MCF 10A (cell line): ENCODE data around the gene ETNK2. TPM values are rescaled to one million over a fixed set of nuclear protein-coding genes. Genes with fewer than 3 reads are reported as not detected.

Experiments
- BruUV-seq: library from RNA; stranded (reverse); fragments of 400-500 nt; replicated peaks from 2 replicates; lab custom pipeline; 2021; lab: Mats Ljungman, UMichigan
- CTCF ChIA-PET: fragments of 300-600 bp; sonication (Branson Sonifier 250); formaldehyde crosslinking; extraction: SDS; loops from one replicate; lab custom pipeline; 2021; ENCODE audit warnings: antibody characterized with exemption, inconsistent platforms; lab: Yijun Ruan, JAX
- POLR2A ChIA-PET: fragments of 300-600, 350-650 bp; sonication (Branson Sonifier 250); formaldehyde crosslinking; extraction: SDS; loops from one replicate; lab custom pipeline; 2020; ENCODE audit warnings: antibody characterized with exemption, inconsistent platforms; lab: Yijun Ruan, JAX
- DNase-seq: peaks from one replicate; pipeline ENCODE4 v3.0.0-alpha.2; 2018; ENCODE audit not compliant: unreplicated experiment
- H3K27ac Mint-ChIP-seq: one replicate; pipeline ENCODE4 v1.8.0; 2022; ENCODE audit warnings: mild to moderate bottlenecking, low read depth, mixed read lengths; ENCODE audit not compliant: unreplicated experiment
- H3K27me3 Mint-ChIP-seq: one replicate; pipeline ENCODE4 v1.8.0; 2022; ENCODE audit warnings: mixed read lengths; ENCODE audit not compliant: insufficient read depth, unreplicated experiment
- H3K36me3 Mint-ChIP-seq: one replicate; pipeline ENCODE4 v1.8.0; 2022; ENCODE audit warnings: mild to moderate bottlenecking, moderate library complexity, mixed read lengths; ENCODE audit not compliant: insufficient read depth, unreplicated experiment
- H3K4me1 Mint-ChIP-seq: one replicate; pipeline ENCODE4 v1.8.0; 2022; ENCODE audit warnings: mixed read lengths; ENCODE audit not compliant: insufficient read depth, unreplicated experiment
- H3K4me3 Mint-ChIP-seq: one replicate; pipeline ENCODE4 v1.8.0; 2022; ENCODE audit warnings: mild to moderate bottlenecking, moderate library complexity, mixed read lengths; ENCODE audit not compliant: unreplicated experiment
- H3K9me3 Mint-ChIP-seq: one replicate; pipeline ENCODE4 v1.8.0; 2022; ENCODE audit warnings: mixed read lengths; ENCODE audit not compliant: unreplicated experiment
- intact Hi-C: fragments of 100-400 bp; cut with micrococcal nuclease; formaldehyde crosslinking; loops from 2 replicates; pipeline ENCODE4 v1.14.1; 2022
- total RNA-seq: library from RNA; stranded (reverse); gene quantifications from 2 replicates; pipeline ENCODE4 v1.2.3, GENCODE V29; 2022
- TF ChIP-seq, protein P1 (sequence below): fragments of 200-600 bp; IDR thresholded peaks from one replicate; pipeline ENCODE4 v1.8.0; 2022; ENCODE audit warnings: antibody characterized with exemption, mild to moderate bottlenecking; ENCODE audit not compliant: unreplicated experiment

ETNK2 gene
- total RNA-seq, 1 experiment from 2014 or later: 9.5 TPM

DNA sequence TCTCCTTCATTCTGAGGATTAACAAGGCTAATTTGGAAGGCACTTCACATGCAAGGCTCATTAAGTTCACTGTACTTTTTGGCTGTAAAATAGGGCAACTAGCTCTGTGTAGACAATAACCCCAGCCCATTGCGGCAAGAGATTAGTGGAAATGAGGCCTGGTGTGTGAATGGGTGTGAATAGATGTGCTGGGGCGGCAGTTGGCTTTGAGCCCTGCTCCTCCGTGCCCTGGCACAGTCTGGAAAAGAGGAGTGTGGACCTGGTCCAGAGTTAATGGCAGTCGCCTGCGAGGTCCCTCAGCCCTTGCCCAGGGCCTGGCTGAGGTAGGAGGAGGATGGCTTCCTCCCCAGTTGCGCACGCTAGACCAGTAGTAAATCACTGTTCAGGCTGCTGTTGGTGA, 39.6 kb upstream of the ETNK2 start:
- peaks cover 7% of the 10 kb centered on the region for H3K9me3 Mint-ChIP-seq
- TF ChIP-seq, protein P1, sequence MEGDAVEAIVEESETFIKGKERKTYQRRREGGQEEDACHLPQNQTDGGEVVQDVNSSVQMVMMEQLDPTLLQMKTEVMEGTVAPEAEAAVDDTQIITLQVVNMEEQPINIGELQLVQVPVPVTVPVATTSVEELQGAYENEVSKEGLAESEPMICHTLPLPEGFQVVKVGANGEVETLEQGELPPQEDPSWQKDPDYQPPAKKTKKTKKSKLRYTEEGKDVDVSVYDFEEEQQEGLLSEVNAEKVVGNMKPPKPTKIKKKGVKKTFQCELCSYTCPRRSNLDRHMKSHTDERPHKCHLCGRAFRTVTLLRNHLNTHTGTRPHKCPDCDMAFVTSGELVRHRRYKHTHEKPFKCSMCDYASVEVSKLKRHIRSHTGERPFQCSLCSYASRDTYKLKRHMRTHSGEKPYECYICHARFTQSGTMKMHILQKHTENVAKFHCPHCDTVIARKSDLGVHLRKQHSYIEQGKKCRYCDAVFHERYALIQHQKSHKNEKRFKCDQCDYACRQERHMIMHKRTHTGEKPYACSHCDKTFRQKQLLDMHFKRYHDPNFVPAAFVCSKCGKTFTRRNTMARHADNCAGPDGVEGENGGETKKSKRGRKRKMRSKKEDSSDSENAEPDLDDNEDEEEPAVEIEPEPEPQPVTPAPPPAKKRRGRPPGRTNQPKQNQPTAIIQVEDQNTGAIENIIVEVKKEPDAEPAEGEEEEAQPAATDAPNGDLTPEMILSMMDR: no peak
- no peak overlapping the region for H3K4me3 Mint-ChIP-seq
- H3K27me3 Mint-ChIP-seq: peaks cover 64% of the 10 kb centered on the region
- peaks cover 5% of the 10 kb centered on the region for H3K36me3 Mint-ChIP-seq
- DNase-seq: no peak
- H3K27ac Mint-ChIP-seq: no peak overlapping the region
- intact Hi-C loops: no loop called here
- BruUV-seq: no TSS peak
- no peaks in the 10 kb centered on the region for H3K4me1 Mint-ChIP-seq
- POLR2A ChIA-PET: interaction anchor here (0.9 to 1.5 kb wide), 5 partner anchors 16 to 117 kb away, joined by 3 to 5 read pairs (median 3); no protein-coding TSS in a partner anchor
- CTCF ChIA-PET: interaction anchor here (0.6 to 6.5 kb wide), 8 partner anchors 15 to 801 kb away, joined by 3 to 68 read pairs (median 4); no protein-coding TSS in a partner anchor

DNA sequence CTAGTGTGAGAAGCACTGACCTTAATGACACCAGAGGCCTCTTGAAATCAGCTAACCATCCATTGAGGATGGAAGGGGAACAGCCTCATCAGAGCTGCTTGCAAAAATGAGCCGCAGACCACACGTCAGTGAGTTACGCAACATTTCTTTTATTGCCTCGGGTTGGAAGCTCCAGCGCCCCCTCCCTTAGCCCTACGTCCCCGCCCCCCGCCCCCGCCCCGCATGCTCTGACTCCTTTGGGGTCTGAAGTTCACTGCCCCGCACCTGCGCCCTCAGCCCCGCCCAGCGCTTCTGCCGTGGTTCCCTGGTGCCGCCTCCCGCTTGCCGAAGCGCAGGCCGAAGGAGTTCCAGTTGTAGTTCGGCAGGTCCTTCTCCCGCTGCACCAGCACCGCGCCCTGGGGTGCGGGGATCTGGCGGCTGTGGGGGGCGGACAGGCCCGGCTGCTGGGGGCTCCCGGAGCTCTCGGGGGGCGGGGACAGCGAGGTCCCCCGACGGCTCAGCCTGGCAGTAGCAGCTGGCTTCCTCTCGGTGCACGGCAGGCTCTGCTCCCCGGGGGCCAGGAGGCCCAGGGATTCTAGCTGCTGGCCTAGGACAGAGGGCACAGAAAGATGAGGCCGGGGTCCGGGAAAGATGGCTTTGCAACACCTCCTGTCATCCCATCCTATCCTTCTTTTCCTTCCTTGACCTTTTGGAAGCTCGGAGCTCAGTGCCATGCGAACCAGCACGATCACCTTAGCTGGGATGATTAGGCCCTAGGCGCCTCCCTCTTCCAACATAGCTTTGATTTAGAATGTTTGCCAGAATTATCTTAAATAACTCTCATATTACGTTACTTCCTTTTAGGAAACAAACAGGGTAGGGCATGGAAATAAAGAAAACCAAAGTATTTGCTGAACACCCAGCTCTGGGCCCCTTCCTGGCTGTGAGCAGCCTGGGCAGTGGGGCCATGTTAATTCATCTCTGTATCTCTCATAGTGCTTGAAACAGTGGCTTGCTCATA, 38.7 kb upstream of the ETNK2 start:
- H3K4me1 Mint-ChIP-seq: no peaks in the 10 kb centered on the region
- TF ChIP-seq, protein P1: no peak
- no peak overlapping the region for H3K4me3 Mint-ChIP-seq
- no peak for DNase-seq
- peaks cover 5% of the 10 kb centered on the region for H3K36me3 Mint-ChIP-seq
- POLR2A ChIA-PET: interaction anchor here (0.9 to 1.5 kb wide), 5 partner anchors 15 to 116 kb away, joined by 3 to 5 read pairs (median 3); no protein-coding TSS in a partner anchor
- BruUV-seq: no TSS peak
- H3K9me3 Mint-ChIP-seq: peaks cover 6% of the 10 kb centered on the region
- intact Hi-C loops: no loop called here
- no peak overlapping the region for H3K27ac Mint-ChIP-seq
- peaks cover 66% of the 10 kb centered on the region for H3K27me3 Mint-ChIP-seq
- CTCF ChIA-PET: interaction anchor here (0.6 to 6.5 kb wide), 10 partner anchors 16 to 802 kb away, joined by 3 to 68 read pairs (median 4); no protein-coding TSS in a partner anchor

DNA sequence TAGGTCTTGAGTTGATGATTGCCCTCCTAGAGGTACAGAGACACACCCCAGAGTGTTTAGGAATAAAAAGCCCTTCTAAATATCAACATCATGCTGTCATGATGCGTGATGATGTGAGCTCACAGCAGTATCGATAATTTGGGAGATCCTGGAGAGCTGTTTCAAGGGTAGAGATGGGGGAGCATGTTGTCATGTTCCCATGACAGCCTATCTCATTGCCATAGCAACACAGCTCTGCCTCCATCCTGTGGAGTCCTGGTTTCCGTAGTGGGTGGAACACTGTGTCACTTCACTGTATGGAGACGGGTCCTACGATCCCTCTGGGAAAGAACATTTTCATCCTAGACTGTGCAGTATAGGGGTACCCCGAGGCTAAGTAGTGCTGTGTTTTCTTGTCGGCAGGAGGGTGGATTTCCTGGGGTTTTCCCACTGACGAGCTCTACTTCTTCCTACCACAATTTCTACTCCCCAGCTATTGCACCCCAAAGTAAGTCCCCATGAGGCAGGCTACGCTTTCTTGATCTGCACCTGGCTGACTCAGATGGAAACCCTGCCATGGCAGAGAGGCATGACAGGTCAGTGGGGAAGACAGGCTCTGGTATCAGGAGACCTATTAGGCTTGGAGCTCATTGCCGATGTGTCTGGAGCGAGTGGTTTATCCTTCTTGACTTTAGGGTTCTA, 37.3 kb upstream of the ETNK2 start:
- no peaks in the 10 kb centered on the region for H3K4me1 Mint-ChIP-seq
- no peaks in the 10 kb centered on the region for H3K9me3 Mint-ChIP-seq
- BruUV-seq: no TSS peak
- intact Hi-C loops: no loop called here
- TF ChIP-seq, protein P1: no peak
- ChIA-PET POLR2A (interaction anchor here (1.2 to 1.9 kb wide), 2 partner anchors 17 kb away, joined by 3 to 5 read pairs; no protein-coding TSS in a partner anchor), CTCF (interaction anchor here (0.6 to 6.5 kb wide), 6 partner anchors 9 to 338 kb away, joined by 3 to 68 read pairs (median 12); no protein-coding TSS in a partner anchor)
- H3K27me3 Mint-ChIP-seq: peaks cover 55% of the 10 kb centered on the region
- peaks cover 5% of the 10 kb centered on the region for H3K36me3 Mint-ChIP-seq
- DNase-seq: no peak
- H3K27ac Mint-ChIP-seq: no peak overlapping the region
- no peak overlapping the region for H3K4me3 Mint-ChIP-seq
